Measurements from ENCODE around the gene MYO5B. TPM values are rescaled to one million over a fixed set of nuclear protein-coding genes. Genes with fewer than 3 reads are reported as not detected.

Gene MYO5B
- polyA plus RNA-seq, 1 donor from 2014 or later = 0.42 TPM

DNA sequence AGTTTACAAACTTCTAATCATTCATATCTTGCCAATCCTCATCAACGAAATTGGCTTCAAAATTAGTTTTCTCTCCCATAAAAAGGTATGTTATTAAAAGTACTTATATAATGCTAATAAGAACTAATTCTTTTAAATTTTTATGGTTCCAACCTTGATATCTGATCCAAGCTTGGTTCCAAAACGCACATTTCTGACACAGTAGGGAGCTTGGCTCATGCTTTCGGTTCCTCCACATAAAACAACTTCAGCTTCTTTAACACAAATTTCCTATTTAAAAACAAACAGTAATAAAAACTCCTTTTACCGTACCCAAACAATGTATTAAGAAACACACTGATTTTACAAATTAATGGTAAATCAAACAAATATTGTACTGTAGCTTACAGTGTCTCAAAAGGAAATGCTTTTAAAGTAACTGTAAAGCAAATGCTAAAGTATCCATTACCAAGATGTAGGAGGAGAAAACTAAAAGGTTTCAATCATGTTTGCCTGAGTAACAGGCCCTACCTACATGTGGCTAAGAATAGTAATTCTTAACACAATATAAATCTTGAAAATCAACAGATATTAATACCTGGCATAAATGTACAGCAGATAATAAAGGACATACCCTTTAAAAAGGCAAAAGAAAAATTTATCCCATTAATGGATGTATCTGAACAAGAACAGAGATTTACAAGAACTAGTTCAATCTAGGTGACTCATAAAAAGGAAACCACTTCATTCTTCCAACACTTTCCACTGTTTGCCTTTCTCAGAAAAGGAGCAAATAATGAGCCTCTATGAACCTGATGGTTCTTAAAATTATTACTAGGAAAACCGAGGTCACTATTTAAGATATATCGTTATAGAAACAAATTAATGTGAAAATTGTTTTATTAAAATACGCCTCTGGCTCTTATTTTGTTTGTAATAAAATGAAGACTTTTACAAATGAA is 399.1 kb downstream of the MYO5B start:
- no peaks in the 10 kb centered on the region for H3K36me3 ChIP-seq (ENCODE audit: insufficient read depth, low read length)
- no peaks in the 10 kb centered on the region for H3F3A ChIP-seq (ENCODE audit: insufficient read depth, low read length, poor library complexity, severe bottlenecking)
- no peak overlapping the region for H3K4me2 ChIP-seq (ENCODE audit: low read length)
- no peaks in the 10 kb centered on the region for H4K20me1 ChIP-seq (ENCODE audit: insufficient read depth)
- H3K9me3 ChIP-seq (ENCODE audit: low read length) = no peaks in the 10 kb centered on the region
- H3K27ac ChIP-seq (ENCODE audit: low read length) = no peak overlapping the region
- TF ChIP-seq POLR2AphosphoS5 (IDR thresholded peaks at IDR 0.05) = no peak
- TF ChIP-seq TAF1 (IDR thresholded peaks at IDR 0.05; ENCODE audit: low read depth) = no peak
- no peak for TF ChIP-seq MXI1 (conservative IDR thresholded peaks at IDR 0.05; ENCODE audit: poor library complexity, severe bottlenecking)
- TF ChIP-seq, protein P1, sequence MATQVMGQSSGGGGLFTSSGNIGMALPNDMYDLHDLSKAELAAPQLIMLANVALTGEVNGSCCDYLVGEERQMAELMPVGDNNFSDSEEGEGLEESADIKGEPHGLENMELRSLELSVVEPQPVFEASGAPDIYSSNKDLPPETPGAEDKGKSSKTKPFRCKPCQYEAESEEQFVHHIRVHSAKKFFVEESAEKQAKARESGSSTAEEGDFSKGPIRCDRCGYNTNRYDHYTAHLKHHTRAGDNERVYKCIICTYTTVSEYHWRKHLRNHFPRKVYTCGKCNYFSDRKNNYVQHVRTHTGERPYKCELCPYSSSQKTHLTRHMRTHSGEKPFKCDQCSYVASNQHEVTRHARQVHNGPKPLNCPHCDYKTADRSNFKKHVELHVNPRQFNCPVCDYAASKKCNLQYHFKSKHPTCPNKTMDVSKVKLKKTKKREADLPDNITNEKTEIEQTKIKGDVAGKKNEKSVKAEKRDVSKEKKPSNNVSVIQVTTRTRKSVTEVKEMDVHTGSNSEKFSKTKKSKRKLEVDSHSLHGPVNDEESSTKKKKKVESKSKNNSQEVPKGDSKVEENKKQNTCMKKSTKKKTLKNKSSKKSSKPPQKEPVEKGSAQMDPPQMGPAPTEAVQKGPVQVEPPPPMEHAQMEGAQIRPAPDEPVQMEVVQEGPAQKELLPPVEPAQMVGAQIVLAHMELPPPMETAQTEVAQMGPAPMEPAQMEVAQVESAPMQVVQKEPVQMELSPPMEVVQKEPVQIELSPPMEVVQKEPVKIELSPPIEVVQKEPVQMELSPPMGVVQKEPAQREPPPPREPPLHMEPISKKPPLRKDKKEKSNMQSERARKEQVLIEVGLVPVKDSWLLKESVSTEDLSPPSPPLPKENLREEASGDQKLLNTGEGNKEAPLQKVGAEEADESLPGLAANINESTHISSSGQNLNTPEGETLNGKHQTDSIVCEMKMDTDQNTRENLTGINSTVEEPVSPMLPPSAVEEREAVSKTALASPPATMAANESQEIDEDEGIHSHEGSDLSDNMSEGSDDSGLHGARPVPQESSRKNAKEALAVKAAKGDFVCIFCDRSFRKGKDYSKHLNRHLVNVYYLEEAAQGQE (IDR thresholded peaks at IDR 0.05; ENCODE audit: borderline replicate concordance) = no peak
- no peak for TF ChIP-seq EZH2 (IDR thresholded peaks at IDR 0.05; ENCODE audit: borderline replicate concordance, insufficient read depth, low read length, poor library complexity, severe bottlenecking)
- TF ChIP-seq, protein P2, sequence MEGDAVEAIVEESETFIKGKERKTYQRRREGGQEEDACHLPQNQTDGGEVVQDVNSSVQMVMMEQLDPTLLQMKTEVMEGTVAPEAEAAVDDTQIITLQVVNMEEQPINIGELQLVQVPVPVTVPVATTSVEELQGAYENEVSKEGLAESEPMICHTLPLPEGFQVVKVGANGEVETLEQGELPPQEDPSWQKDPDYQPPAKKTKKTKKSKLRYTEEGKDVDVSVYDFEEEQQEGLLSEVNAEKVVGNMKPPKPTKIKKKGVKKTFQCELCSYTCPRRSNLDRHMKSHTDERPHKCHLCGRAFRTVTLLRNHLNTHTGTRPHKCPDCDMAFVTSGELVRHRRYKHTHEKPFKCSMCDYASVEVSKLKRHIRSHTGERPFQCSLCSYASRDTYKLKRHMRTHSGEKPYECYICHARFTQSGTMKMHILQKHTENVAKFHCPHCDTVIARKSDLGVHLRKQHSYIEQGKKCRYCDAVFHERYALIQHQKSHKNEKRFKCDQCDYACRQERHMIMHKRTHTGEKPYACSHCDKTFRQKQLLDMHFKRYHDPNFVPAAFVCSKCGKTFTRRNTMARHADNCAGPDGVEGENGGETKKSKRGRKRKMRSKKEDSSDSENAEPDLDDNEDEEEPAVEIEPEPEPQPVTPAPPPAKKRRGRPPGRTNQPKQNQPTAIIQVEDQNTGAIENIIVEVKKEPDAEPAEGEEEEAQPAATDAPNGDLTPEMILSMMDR (IDR thresholded peaks at IDR 0.05; ENCODE audit: poor library complexity, severe bottlenecking) = no peak
- TF ChIP-seq SMC3 (conservative IDR thresholded peaks at IDR 0.05; ENCODE audit: poor library complexity) = no peak
- no peak for TF ChIP-seq EP300 (conservative IDR thresholded peaks at IDR 0.05; ENCODE audit: poor library complexity, severe bottlenecking)
- TF ChIP-seq RAD21 (conservative IDR thresholded peaks at IDR 0.05) = no peak
- H3K9ac ChIP-seq (ENCODE audit: low read length) = no peak overlapping the region
- H3K27me3 ChIP-seq (ENCODE audit: insufficient read depth, low read depth, low read length) = no peaks in the 10 kb centered on the region
- H3K79me2 ChIP-seq (replicated peaks; ENCODE audit: insufficient read depth, low read length) = no peaks in the 10 kb centered on the region
- no peak overlapping the region for H3K4me3 ChIP-seq (ENCODE audit: low read length)
- no peak overlapping the region for H2AFZ ChIP-seq (ENCODE audit: low read depth, low read length)
- H3K9me2 ChIP-seq (ENCODE audit: insufficient read depth, low read length) = no peaks in the 10 kb centered on the region

DNA sequence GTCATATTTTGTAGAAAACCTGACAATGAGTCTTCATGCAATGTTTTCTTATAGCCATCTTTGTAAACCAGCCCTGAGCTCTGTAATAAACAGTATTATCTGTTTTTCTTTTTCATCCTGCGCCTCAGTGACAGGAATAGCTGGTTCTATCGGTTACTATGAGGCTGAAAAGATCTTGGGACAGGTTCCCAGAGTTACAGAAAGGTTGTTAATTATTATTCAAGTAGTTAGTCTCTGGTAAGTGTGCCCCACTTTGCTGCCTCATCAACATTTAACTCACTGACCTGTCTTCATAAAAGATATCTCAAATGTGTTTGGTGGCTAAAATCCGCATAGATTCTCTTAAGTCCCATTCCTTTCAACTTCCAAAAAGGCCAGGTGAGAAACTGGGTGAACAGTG is 400.2 kb downstream of the MYO5B start:
- H3K27ac ChIP-seq (ENCODE audit: low read length) = no peak overlapping the region
- no peaks in the 10 kb centered on the region for H3K79me2 ChIP-seq (replicated peaks; ENCODE audit: insufficient read depth, low read length)
- H3K36me3 ChIP-seq (ENCODE audit: insufficient read depth, low read length) = no peaks in the 10 kb centered on the region
- TF ChIP-seq TAF1 (IDR thresholded peaks at IDR 0.05; ENCODE audit: low read depth) = no peak
- TF ChIP-seq, protein P1 (IDR thresholded peaks at IDR 0.05; ENCODE audit: borderline replicate concordance) = no peak
- no peak for TF ChIP-seq RAD21 (conservative IDR thresholded peaks at IDR 0.05)
- TF ChIP-seq EZH2 (IDR thresholded peaks at IDR 0.05; ENCODE audit: borderline replicate concordance, insufficient read depth, low read length, poor library complexity, severe bottlenecking) = no peak
- TF ChIP-seq, protein P2 (IDR thresholded peaks at IDR 0.05; ENCODE audit: poor library complexity, severe bottlenecking) = no peak
- TF ChIP-seq POLR2AphosphoS5 (IDR thresholded peaks at IDR 0.05) = no peak
- no peak for TF ChIP-seq MXI1 (conservative IDR thresholded peaks at IDR 0.05; ENCODE audit: poor library complexity, severe bottlenecking)
- TF ChIP-seq SMC3 (conservative IDR thresholded peaks at IDR 0.05; ENCODE audit: poor library complexity) = no peak
- no peak for TF ChIP-seq EP300 (conservative IDR thresholded peaks at IDR 0.05; ENCODE audit: poor library complexity, severe bottlenecking)
- H3K9me3 ChIP-seq (ENCODE audit: low read length) = no peaks in the 10 kb centered on the region
- no peak overlapping the region for H3K9ac ChIP-seq (ENCODE audit: low read length)
- no peak overlapping the region for H2AFZ ChIP-seq (ENCODE audit: low read depth, low read length)
- H3K4me2 ChIP-seq (ENCODE audit: low read length) = no peak overlapping the region
- H3K27me3 ChIP-seq (ENCODE audit: insufficient read depth, low read depth, low read length) = no peaks in the 10 kb centered on the region
- H3K9me2 ChIP-seq (ENCODE audit: insufficient read depth, low read length) = no peaks in the 10 kb centered on the region
- H4K20me1 ChIP-seq (ENCODE audit: insufficient read depth) = no peaks in the 10 kb centered on the region
- H3F3A ChIP-seq (ENCODE audit: insufficient read depth, low read length, poor library complexity, severe bottlenecking) = no peaks in the 10 kb centered on the region
- H3K4me3 ChIP-seq (ENCODE audit: low read length) = no peak overlapping the region
